Tibial nerve (tissue), 4 donors: ENCODE measurements around the gene AMOTL1. TPM values are rescaled to one million over a fixed set of nuclear protein-coding genes. Genes with fewer than 3 reads are reported as not detected.

Source experiments
- DNase-seq, 2 donors: peaks; one replicate each; pipeline ENCODE4 v3.0.0-alpha.2; 2019; ENCODE audit warnings: low spot score in 2 of 2
- H3K27ac ChIP-seq, 4 donors: fragments of 200-600 bp; sonication (generic) in 3 of 4; one replicate each; pipeline ENCODE4 v1.5.1; 2017 to 2019; ENCODE audit warnings: mild to moderate bottlenecking in 1 of 4
- H3K27me3 ChIP-seq, 2 donors: fragments of 200-600 bp; sonication (generic) in 1 of 2; one replicate each; pipeline versions ENCODE4 v1.5.1 to v1.6.0; 2017 to 2019
- H3K36me3 ChIP-seq, 3 donors: fragments of 200-600 bp; sonication (generic); one replicate each; pipeline ENCODE4 v1.5.1; 2018 to 2019
- H3K4me1 ChIP-seq, 4 donors: fragments of 200-600 bp; sonication (generic) in 3 of 4; one replicate each; pipeline ENCODE4 v1.5.1; 2017 to 2019
- H3K4me3 ChIP-seq, 4 donors: fragments of 200-600 bp; sonication (generic) in 3 of 4; one replicate each; pipeline ENCODE4 v1.5.1; 2017 to 2019; ENCODE audit warnings: mild to moderate bottlenecking in 1 of 4, moderate library complexity in 1 of 4
- H3K9me3 ChIP-seq, 4 donors: fragments of 200-600 bp; sonication (generic) in 3 of 4; one replicate each; pipeline ENCODE4 v1.5.1; 2017 to 2019
- CTCF ChIP-seq, 5 experiments: fragments of 200-600 bp in 3 of 5; fragments of 450-650 bp in 2 of 5; sonication (generic) in 3 of 5; IDR thresholded peaks; one replicate each; pipeline ENCODE4 v1.5.1; 2016 to 2019; ENCODE audit warnings: antibody characterized with exemption in 5 of 5, mild to moderate bottlenecking in 3 of 5, moderate library complexity in 2 of 5
- EP300 ChIP-seq, 2 donors: sonication (generic); formaldehyde crosslinking; IDR thresholded peaks; one replicate each; pipeline ENCODE4 v1.6.1; 2017; ENCODE audit warnings: antibody characterized with exemption in 2 of 2, mild to moderate bottlenecking in 1 of 2
- POLR2A ChIP-seq, 2 donors: fragments of 450-650 bp; IDR thresholded peaks; one replicate each; pipeline ENCODE4 v1.6.1; 2017; ENCODE audit warnings: antibody characterized with exemption in 2 of 2, mild to moderate bottlenecking in 2 of 2, moderate library complexity in 2 of 2
- WGBS, 2 donors: methylation state at CpG; one replicate each; pipeline ENCODE4 v1.1.5; 2018; 5-methylcytosine and 5-hydroxymethylcytosine counted together
- total RNA-seq, 4 donors: library from RNA; depleted of rRNA; stranded (reverse); fragments of >200 nt; gene quantifications; one replicate each; pipeline ENCODE4 v1.1.0, GENCODE V29; 2016

Gene AMOTL1
- total RNA-seq, 4 donors from 2014 or later: 46.5 to 58.0 (median 51.9) TPM

GRCh38 chr11:94781837-94782236 is 13.7 kb downstream of the AMOTL1 start:
- H3K4me1 ChIP-seq: peaks cover 0 to 76% (median 25%) of the 10 kb centered on the region in 4 donors
- H3K4me3 ChIP-seq: no peak overlapping the region
- TF ChIP-seq POLR2A (IDR thresholded peaks at IDR 0.05): no peak
- no peak for TF ChIP-seq EP300 (IDR thresholded peaks at IDR 0.05)
- TF ChIP-seq CTCF (IDR thresholded peaks at IDR 0.05): no peak
- H3K9me3 ChIP-seq: no peaks in the 10 kb centered on the region
- 62 to 68% methylated on average over 1 of the region's 1 CpG for WGBS, 2 donors
- no peak overlapping the region for H3K27ac ChIP-seq
- H3K27me3 ChIP-seq: no peaks in the 10 kb centered on the region
- DNase-seq: no peak
- H3K36me3 ChIP-seq: no peaks in the 10 kb centered on the region

- 29 to 43% methylated on average over 1 of the region's 1 CpG for WGBS, 2 donors
- Histone ChIP-seq H3K27ac (peak overlapping the region in 1 of 4 donors; percentile 19), H3K27me3 (no peaks in the 10 kb centered on the region), H3K9me3 (no peaks in the 10 kb centered on the region), H3K4me3 (no peak overlapping the region), H3K36me3 (no peaks in the 10 kb centered on the region), H3K4me1 (peaks cover 0 to 74% (median 23%) of the 10 kb centered on the region in 4 donors)
- TF ChIP-seq EP300 (IDR thresholded peaks at IDR 0.05) (no peak), CTCF (IDR thresholded peaks at IDR 0.05) (no peak), POLR2A (IDR thresholded peaks at IDR 0.05) (no peak)
- no peak for DNase-seq
Observed at GRCh38 chr11:94782446-94782845, 14.3 kb downstream of the AMOTL1 start.

- DNase-seq: no peak
- no peaks in the 10 kb centered on the region for H3K36me3 ChIP-seq
- H3K27me3 ChIP-seq: no peaks in the 10 kb centered on the region
- no peaks in the 10 kb centered on the region for H3K9me3 ChIP-seq
- no peak for TF ChIP-seq CTCF (IDR thresholded peaks at IDR 0.05)
- TF ChIP-seq EP300 (IDR thresholded peaks at IDR 0.05): no peak
- TF ChIP-seq POLR2A (IDR thresholded peaks at IDR 0.05): no peak
- peak overlapping the region in 1 of 4 donors; percentile 22 for H3K27ac ChIP-seq
- peaks cover 0 to 96% (median 23%) of the 10 kb centered on the region in 4 donors for H3K4me1 ChIP-seq
- no peak overlapping the region for H3K4me3 ChIP-seq
Observed at GRCh38 chr11:94784884-94785283, 16.7 kb downstream of the AMOTL1 start.

GRCh38 chr11:94785509-94785908 is 17.4 kb downstream of the AMOTL1 start:
- Histone ChIP-seq H3K4me1 (peaks cover 0 to 96% (median 25%) of the 10 kb centered on the region in 4 donors), H3K9me3 (no peaks in the 10 kb centered on the region), H3K27ac (peak overlapping the region in 1 of 4 donors; percentile 22), H3K36me3 (no peaks in the 10 kb centered on the region), H3K27me3 (no peaks in the 10 kb centered on the region), H3K4me3 (no peak overlapping the region)
- TF ChIP-seq CTCF (IDR thresholded peaks at IDR 0.05): no peak
- no peak for TF ChIP-seq EP300 (IDR thresholded peaks at IDR 0.05)
- no peak for TF ChIP-seq POLR2A (IDR thresholded peaks at IDR 0.05)
- no peak for DNase-seq
- WGBS, 2 donors: 38 to 45% methylated on average over 4 of the region's 4 CpGs

DNA sequence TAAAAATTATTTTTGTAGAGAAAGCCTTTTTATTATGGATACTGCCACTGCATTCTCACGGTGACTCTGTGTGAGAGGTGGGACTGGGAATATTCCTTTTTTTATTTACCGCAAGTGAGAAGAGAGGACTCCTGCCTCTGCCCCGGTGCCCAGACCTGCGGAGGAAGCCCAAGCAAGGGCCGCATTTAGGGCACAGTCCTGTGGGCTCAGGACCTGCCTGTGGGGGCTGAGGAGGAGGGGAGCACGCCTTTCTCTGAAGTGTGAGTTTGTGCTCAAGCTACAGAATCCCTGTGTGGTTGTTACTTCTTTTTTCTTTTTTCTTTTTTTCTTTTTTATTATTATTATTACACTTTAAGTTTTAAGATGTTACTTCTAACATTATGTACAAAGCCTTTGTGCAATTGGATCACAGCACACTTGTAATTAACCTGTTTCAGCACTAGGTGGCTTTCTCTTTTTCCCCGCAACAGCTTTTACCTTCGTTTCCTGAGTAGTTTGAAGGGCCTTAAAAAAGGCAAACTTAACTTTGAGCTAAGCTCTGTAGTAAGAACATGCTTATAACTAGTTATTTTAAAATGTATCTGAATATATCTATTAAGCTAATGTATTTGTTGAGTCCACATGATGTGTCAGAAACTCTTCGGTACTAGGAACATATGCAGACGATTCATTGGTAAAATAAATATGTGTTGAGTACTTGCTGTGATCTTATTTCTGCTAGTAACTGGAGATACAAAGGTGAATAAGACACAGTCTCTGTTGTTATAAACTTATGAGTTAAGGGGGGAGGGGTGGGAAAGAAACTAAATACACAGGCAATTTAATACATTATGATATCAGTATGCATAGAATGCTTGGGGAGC is 18.3 kb downstream of the AMOTL1 start:
- H3K27me3 ChIP-seq: no peaks in the 10 kb centered on the region
- H3K36me3 ChIP-seq: no peaks in the 10 kb centered on the region
- no peak for DNase-seq
- no peak overlapping the region for H3K27ac ChIP-seq
- H3K4me1 ChIP-seq: peaks cover 0 to 96% (median 30%) of the 10 kb centered on the region in 4 donors
- 53 to 55% methylated on average over 10 of the region's 10 CpGs for WGBS, 2 donors
- TF ChIP-seq CTCF (IDR thresholded peaks at IDR 0.05): peak in 4 of 5 experiments; percentile 45 to 60 (median 55)
- no peak for TF ChIP-seq EP300 (IDR thresholded peaks at IDR 0.05)
- H3K4me3 ChIP-seq: no peak overlapping the region
- H3K9me3 ChIP-seq: no peaks in the 10 kb centered on the region
